LoVo (cell line): ENCODE results near the gene XPNPEP1.

Experiments
- DNase-seq: peaks from one replicate; pipeline ENCODE4 v3.0.0-alpha.2; 2016; ENCODE audit warnings: low spot score

XPNPEP1 gene

DNA sequence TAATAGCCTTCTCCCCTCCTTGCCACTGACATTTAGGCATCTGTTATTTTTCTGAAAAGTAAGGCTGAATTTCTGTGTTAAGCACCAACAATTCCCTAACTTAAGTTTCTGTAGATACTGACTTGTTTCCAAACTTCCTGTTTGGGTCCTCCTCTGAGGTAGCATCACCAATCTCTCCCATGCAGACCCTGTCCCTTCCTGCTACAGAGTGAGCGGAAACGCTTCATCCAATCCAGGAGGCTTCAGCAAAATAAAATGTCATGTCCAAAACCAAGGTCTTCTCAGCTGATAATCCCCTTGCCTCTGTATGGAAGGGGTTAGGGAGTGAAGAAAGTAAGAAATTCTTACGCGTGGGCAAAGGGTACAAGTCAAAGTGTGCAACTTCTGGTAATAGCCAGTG is 29.9 kb downstream of the XPNPEP1 start:
- no peak for DNase-seq

DNA sequence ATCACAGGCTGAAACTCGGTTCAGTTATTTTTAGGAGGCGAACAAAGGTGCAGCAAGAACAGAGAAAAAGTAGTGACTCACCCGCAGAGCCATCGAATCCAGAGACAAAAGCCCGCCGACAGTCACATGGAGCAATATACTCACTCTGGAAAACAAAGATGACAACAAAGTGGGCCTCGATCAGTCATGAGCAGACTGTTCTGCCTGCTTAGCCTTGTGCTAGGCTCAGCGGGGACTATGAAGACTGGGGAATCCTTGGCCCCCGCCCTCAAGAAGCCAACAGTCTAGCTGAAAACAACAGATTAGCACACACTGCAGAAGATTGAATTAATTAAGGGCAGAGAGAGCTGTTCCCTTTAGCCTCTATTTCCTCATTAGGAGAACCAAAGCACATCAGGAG is 30.4 kb downstream of the XPNPEP1 start:
- DNase-seq = no peak

- DNase-seq = no peak
These were observed 31.2 kb downstream of the XPNPEP1 start for GRCh38 chr10:109892117-109892516.

- no peak for DNase-seq
These were observed 32.2 kb downstream of the XPNPEP1 start for GRCh38 chr10:109891105-109891504.

DNA sequence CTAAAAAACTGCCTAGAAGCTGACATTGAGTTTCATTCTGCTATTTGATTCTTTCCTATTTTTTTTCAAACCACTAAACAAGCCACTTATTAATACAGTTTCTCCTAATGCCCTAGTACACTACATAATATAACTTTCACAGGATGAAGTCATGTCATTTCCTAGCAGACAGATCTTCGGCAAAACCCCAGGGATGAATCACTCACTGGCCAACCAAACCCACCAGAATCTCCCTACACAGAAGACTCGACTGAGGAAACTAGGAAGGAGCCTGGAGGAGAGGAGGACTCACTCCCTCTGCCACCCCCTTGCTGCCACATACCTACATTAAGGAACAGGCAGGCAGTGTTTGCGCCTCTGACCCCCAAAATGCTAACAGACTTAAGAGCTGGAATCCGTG is 33.4 kb downstream of the XPNPEP1 start:
- DNase-seq = no peak

- DNase-seq = no peak
These were observed 35.5 kb downstream of the XPNPEP1 start for GRCh38 chr10:109887776-109888175.

GRCh38 chr10:109887243-109887642 is 36.1 kb downstream of the XPNPEP1 start:
- DNase-seq = no peak

DNA sequence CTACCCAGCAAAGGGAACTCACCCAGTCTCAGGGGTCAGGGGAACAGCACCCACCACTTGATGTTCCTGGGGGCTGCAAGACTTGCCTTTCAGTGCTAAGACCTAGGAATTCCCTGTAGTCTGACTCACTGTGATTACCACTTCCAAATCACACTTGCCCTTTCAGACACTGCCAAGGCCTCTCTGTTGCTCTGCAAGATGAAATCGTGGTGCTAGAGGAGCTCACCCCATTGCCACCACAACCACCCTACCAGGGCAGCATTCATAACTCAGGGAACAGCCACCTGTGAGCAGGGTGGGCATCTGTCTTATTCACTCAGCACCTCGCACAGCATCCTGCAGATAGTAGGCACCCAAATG is 36.5 kb downstream of the XPNPEP1 start:
- no peak for DNase-seq

DNA sequence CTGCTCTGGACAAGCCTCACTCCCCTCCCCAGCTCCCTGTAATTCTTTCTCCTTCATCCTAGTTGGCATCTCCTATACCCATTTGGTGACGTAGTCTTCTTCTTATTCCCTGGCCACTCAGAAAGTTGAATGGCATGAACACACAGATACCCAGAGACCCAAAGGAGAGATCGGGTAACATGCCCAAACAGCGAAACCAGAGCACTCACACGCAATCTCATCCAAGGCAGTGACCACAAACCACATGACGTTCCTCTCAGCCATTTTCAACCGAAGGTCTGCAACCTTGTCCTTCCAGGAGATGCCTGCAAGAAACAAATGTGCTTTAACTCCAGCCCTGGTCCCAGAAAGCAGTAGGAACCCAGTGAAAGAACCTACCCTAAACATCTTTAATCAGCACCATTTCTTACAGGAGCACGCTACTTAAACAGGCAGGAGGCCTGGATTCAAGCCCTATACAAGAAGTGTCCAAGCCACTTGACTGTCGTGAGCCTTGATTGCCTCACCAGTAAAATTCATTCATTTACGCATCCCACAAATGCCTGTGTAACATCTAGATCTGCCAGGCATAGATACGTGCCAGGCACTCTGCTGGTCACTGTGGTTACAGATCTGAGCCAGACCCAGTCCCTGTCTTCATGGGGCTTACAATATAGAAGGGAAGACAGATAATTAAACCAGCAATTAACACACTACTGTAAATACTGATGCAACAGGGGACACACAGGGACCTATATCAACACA is 37.1 kb downstream of the XPNPEP1 start:
- no peak for DNase-seq

DNA sequence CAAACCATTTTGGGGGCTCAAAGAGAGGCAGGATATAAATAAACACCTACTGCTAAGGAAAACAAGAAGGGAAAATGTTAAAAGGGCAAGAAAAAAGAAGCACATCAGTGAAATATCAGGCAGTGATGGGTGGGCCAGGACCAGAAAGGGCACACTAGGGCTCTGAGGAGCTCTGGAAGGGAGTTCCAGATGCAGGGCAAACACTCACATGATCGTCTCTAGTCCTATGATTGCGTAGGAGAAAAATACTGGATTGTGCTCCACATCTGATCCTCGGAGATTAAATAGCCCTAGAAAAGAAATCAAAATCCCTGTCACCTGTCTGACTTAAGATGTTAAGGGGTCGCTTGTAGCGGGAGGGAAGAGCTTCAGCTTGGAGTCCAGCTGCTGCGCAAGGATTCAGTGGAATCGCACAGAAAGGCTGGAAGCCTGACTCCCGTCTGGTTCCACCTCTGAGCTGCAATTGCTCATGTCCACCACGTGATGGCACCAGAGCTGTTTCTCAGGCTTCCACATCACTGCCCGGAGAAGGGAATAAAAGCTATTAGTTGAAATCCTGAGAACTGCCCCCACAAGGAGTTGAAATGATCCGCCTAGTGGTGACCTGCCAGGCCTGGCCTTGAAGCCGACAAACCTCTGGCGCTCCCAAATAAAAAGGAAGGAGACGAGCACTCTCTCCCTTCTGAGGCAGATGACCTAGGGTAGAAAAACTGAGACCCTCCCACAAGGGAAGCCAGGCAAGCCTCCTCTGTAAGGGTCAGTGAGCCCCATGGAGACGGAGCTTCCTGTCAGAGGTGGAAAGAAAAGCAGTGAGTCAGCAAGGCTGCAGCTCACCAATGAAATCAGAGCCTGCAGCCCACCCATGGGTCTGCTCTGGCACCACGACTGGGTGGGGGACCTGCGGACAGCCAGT is 39.2 kb downstream of the XPNPEP1 start:
- peak; percentile 76 for DNase-seq

- no peak for DNase-seq
These were observed 40.9 kb downstream of the XPNPEP1 start for GRCh38 chr10:109882251-109883057.

DNA sequence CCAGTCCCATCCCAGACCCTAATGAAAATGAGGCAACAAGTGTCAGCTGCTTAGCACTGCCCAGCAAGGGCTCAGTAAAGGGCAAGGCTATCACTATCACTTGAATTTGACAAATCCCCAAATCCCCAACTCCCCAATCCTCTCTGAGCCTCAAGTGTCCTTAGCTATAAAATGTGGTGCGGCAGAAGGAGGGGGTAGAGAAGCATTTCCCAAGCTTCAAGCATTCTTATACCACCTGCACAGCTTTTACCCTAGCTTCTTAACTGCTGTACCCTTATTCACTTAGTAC is 41.6 kb downstream of the XPNPEP1 start:
- no peak for DNase-seq

DNA sequence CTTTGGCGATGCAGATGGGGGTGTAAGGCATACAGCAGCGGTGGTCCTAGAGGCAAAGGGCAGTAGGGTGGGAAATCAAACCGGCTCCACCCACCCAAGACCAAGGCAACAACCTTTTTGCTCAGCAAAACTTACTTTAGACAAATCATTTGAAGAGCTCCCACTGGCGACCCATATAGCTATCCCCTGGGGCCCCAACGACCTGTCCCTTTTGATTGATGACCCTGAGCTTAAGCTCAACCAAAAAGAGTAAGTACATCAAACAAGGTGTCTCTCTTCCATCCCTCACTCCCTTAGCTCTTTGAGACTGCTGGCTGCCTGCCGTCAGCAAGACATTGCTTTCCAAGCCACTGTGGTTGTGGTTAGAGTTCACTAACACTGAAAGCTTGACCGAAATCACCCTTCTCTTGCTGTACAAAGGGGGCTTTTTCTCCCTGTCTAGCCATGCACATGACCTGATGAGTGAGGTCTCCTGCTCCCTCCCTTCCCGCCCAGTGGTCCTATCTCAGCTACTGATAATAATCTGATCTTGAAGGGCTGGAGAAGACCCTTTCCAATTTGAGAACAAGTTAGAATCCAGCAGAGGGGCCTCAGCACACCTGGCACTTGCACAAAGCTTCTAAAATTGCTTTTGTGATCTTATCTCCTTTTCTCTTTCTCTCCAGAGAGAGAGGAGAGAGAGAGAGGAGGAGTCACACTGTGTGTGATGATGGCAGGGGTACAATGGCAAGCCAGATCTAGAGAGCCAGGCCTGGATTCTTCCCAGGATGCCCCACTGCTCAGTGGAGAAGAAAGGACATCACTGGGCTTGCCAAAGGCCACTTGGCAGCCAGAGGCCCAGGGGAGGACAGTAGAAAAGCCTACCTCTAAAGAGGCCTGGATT is 42.2 kb downstream of the XPNPEP1 start:
- no peak for DNase-seq

DNA sequence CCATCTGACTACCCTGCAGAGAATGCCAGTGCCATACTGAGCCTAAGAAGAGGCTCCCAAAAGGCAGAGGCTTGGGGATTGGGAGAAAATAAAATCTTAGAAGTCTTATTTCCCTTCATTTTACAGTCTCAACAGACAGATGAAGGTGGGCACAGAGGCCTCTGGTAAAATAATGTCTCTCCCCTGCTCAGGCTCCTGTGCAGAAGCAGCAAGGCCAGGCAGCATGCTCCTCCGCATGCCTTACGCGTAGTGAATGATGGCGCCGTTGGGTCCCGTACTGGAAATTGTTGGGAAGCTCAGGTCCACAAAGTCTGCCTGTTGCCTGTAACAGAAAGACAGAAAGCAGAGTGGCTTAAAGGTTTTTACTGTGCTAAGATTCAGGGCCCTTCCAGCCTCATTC is 45.8 kb downstream of the XPNPEP1 start:
- DNase-seq = no peak

GRCh38 chr10:109875828-109876821 is 47.2 kb downstream of the XPNPEP1 start:
- no peak for DNase-seq

DNA sequence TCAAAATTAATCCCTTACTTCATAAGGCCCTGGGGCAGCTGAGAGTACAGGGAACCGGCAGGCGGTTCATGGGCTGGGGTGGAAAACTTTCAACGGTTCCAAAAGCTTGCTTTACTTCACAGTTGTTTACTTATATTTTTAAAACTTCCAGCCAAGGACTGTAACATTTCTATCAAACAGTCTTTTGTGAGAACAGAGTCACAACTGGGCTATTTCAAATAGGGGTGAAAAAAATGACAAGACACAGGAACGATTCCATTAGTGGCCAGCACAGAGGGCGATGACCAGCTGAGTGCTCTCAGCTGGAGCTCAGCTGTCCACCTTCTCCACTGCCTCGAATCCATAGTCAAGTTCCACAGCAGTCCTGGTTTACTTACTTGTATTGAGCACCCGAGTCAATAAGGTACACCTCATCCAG is 48.2 kb downstream of the XPNPEP1 start:
- no peak for DNase-seq

GRCh38 chr10:109871476-109871875 is 51.8 kb downstream of the XPNPEP1 start:
- DNase-seq = no peak

GRCh38 chr10:109866995-109867635 is 56.2 kb downstream of the XPNPEP1 start:
- no peak for DNase-seq

- no peak for DNase-seq
These were observed 56.9 kb downstream of the XPNPEP1 start for GRCh38 chr10:109866168-109866994.
